Ishikawa (cell line): Measurements from ENCODE around the gene TRAF4.

ENCODE experiments used
- CEBPB ChIP-seq: IDR thresholded peaks from 2 replicates; pipeline ENCODE4 v1.6.1; 2012
- CREB1 ChIP-seq: IDR thresholded peaks from 2 replicates; pipeline ENCODE4 v1.6.1; 2012; ENCODE audit warnings: low read depth
- EGR1 ChIP-seq: IDR thresholded peaks from 2 replicates; pipeline ENCODE4 v1.6.1; 2012
- EP300 ChIP-seq: IDR thresholded peaks from 2 replicates; pipeline ENCODE4 v1.6.1; 2012; ENCODE audit warnings: borderline replicate concordance
- FOXM1 ChIP-seq: IDR thresholded peaks from 2 replicates; pipeline ENCODE4 v1.6.1; 2012; ENCODE audit warnings: low read depth, borderline replicate concordance
- MAX ChIP-seq: IDR thresholded peaks from 2 replicates; pipeline ENCODE4 v1.6.1; 2012
- NFIC ChIP-seq: IDR thresholded peaks from 2 replicates; pipeline ENCODE4 v1.6.1; 2012
- RAD21 ChIP-seq: IDR thresholded peaks from 2 replicates; pipeline ENCODE4 v1.6.1; 2012; ENCODE audit warnings: low read depth
- REST ChIP-seq: IDR thresholded peaks from 2 replicates; pipeline ENCODE4 v1.6.1; 2012; ENCODE audit warnings: low read depth, mild to moderate bottlenecking
- TAF1 ChIP-seq: IDR thresholded peaks from 2 replicates; pipeline ENCODE4 v1.6.1; 2012; ENCODE audit warnings: low read depth, mild to moderate bottlenecking
- TCF12 ChIP-seq: IDR thresholded peaks from 2 replicates; pipeline ENCODE4 v1.6.1; 2012; ENCODE audit warnings: low read depth
- TEAD4 ChIP-seq: IDR thresholded peaks from 2 replicates; pipeline ENCODE4 v1.6.1; 2012
- USF1 ChIP-seq: IDR thresholded peaks from 2 replicates; pipeline ENCODE4 v1.6.1; 2012
- YY1 ChIP-seq: IDR thresholded peaks from 2 replicates; pipeline ENCODE4 v1.6.1; 2012; ENCODE audit warnings: low read depth
- ZBTB7A ChIP-seq: IDR thresholded peaks from 2 replicates; pipeline ENCODE4 v1.6.1; 2012; ENCODE audit warnings: low read depth

Gene TRAF4

GRCh38 chr17:28765038-28765437 is 21.2 kb downstream of the TRAF4 start:
- TF ChIP-seq CEBPB: no peak
- TF ChIP-seq TEAD4: no peak
- no peak for TF ChIP-seq MAX
- TF ChIP-seq USF1: no peak
- no peak for TF ChIP-seq TCF12
- no peak for TF ChIP-seq EGR1
- TF ChIP-seq CREB1: no peak
- no peak for TF ChIP-seq REST
- no peak for TF ChIP-seq TAF1

- TF ChIP-seq CEBPB (no peak), EP300 (no peak), TCF12 (no peak), FOXM1 (no peak), TEAD4 (no peak), EGR1 (no peak), MAX (no peak), CREB1 (no peak), TAF1 (no peak)
These were observed 29.9 kb downstream of the TRAF4 start for GRCh38 chr17:28773736-28774135.

DNA sequence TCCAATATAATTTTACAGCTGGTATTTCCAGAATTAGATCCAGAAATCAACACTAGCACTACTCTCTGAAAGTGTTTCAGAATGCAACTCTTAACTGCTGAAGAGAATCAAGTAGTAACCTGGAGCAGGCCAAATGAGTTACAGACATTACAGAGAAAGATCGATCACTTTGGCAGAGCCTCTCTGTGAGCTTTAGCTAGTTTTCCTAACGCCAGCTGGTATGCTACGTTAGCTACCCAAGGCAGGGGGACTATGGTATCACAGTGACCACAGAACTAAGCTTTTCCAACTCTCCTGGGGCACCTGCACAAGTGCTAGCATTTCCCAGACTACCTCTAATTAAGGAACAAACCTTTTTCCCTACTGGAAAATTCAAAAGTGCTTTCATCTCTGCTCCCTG is 30.4 kb downstream of the TRAF4 start:
- no peak for TF ChIP-seq MAX
- TF ChIP-seq USF1: no peak
- no peak for TF ChIP-seq EP300
- TF ChIP-seq CEBPB: no peak
- no peak for TF ChIP-seq ZBTB7A
- no peak for TF ChIP-seq CREB1

DNA sequence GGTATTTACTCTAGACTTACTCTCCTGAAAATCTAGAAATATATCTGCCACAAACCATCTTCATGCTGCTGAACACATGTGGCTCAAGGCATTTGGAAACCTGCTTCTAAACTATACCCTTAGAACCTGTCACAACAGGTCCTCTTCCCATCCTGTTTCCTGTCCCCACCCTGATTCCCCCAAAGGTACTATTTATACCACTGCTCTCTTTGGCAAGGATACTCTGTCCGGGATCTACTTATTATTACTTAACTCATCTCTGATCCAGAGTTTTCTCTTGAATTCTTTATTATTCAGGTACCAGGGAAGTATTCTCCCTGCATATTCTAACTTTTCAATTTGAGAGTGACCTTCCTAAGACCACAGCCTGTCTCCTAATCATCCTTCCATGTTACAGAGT is 33.4 kb downstream of the TRAF4 start:
- TF ChIP-seq TAF1 (no peak), YY1 (no peak), RAD21 (no peak), MAX (no peak), ZBTB7A (no peak), USF1 (no peak), REST (no peak), CEBPB (no peak), EP300 (no peak)

- TF ChIP-seq USF1 (no peak), TAF1 (no peak), NFIC (no peak), EGR1 (no peak), TEAD4 (no peak), YY1 (no peak), EP300 (no peak), MAX (no peak), ZBTB7A (no peak), FOXM1 (no peak), TCF12 (no peak), REST (no peak)
These were observed 39.4 kb downstream of the TRAF4 start for GRCh38 chr17:28783161-28783560.
